LNCaP clone FGC (cell line): Measurements from ENCODE around the gene JMY.
"Not testable (repeated sequence)": the region's sequence is repeated elsewhere in the genome, so short reads cannot be mapped to it uniquely, and the experiment has no call there.

Experiments
- DNase-seq: peaks from one replicate; pipeline ENCODE4 v3.0.0-alpha.2; 2011; ENCODE audit warnings: low read depth
- H3K4me3 ChIP-seq: 2 replicates; pipeline ENCODE4 v1.5.1; 2011; ENCODE audit warnings: mild to moderate bottlenecking, low read depth, low read length, control low read depth
- CTCF ChIP-seq: IDR thresholded peaks from 2 replicates; pipeline ENCODE4 v1.5.1; 2012; ENCODE audit warnings: mild to moderate bottlenecking; ENCODE audit not compliant: control insufficient read depth, insufficient read depth; ENCODE audit errors: extremely low read depth

Gene JMY

GRCh38 chr5:79236970-79237739, 1.2 kb downstream of the JMY start:
- no peak for DNase-seq
- TF ChIP-seq CTCF = no peak
- peak overlapping the region; percentile 67 for H3K4me3 ChIP-seq

GRCh38 chr5:79237740-79238560, 2.0 kb downstream of the JMY start:
- peak overlapping the region; percentile 67 for H3K4me3 ChIP-seq
- DNase-seq = no peak
- no peak for TF ChIP-seq CTCF

- peak overlapping the region; percentile 35; the same call in 1 of the 2 replicates for H3K4me3 ChIP-seq
- TF ChIP-seq CTCF = no peak
- DNase-seq = peak; percentile 90
These were observed 4.6 kb downstream of the JMY start for GRCh38 chr5:79240561-79240960.

GRCh38 chr5:79241535-79241979, 5.6 kb downstream of the JMY start:
- no peak for TF ChIP-seq CTCF
- DNase-seq = no peak
- H3K4me3 ChIP-seq = peak overlapping the region; percentile 35

- no peak overlapping the region; the same call in 1 of the 2 replicates for H3K4me3 ChIP-seq
- DNase-seq = no peak
- TF ChIP-seq CTCF = no peak
These were observed 6.5 kb downstream of the JMY start for GRCh38 chr5:79242242-79243039.

GRCh38 chr5:79243224-79243623, 7.3 kb downstream of the JMY start:
- no peak for DNase-seq
- TF ChIP-seq CTCF = no peak
- no peak overlapping the region for H3K4me3 ChIP-seq

GRCh38 chr5:79254067-79254466, 18.1 kb downstream of the JMY start:
- not testable (repeated sequence) for DNase-seq, H3K4me3 ChIP-seq
